ENCODE measurements around the gene CARD6. TPM values are rescaled to one million over a fixed set of nuclear protein-coding genes. Genes with fewer than 3 reads are reported as not detected.

The CARD6 gene
- total and polyA plus RNA-seq, 2 of the 4 experiments (the other 2 are of a cell fraction): 1.8 to 4.3 TPM

- H2BK120ac ChIP-seq (ENCODE audit: low read depth, low read length): peak overlapping the region; percentile 40; the same call in 1 of the 2 replicates
- DNase-seq (peak; percentile 33), ATAC-seq (ENCODE audit: low read depth) (no peak)
- H2BK20ac ChIP-seq (ENCODE audit: low read depth, low read length): no peak overlapping the region
- BruUV-seq (replicated peaks): TSS peak; percentile 75
- no peak for TF ChIP-seq CEBPB (IDR thresholded peaks at IDR 0.05; ENCODE audit: low read depth, low read length)
- peaks cover 55% of the 10 kb centered on the region for H4K20me1 ChIP-seq (ENCODE audit: insufficient read depth, low read length)
- peak overlapping the region; percentile 95 for H3K23ac ChIP-seq (ENCODE audit: low read depth, low read length)
- peak overlapping the region; percentile 20 for H3K18ac ChIP-seq (ENCODE audit: low read depth, low read length)
- intact Hi-C loops (cut with micrococcal nuclease): loop anchor here (2.0 to 5.0 kb wide), 2 partner anchors 80 to 1412 kb away; partner anchors contain the start of genes DAB2 and TTC33
- peak overlapping the region; percentile 84 to 91 for H4K8ac ChIP-seq (ENCODE audit: low read depth in 2 of 2, low read length in 2 of 2)
- H3K4ac ChIP-seq (ENCODE audit: low read depth, low read length): peak overlapping the region; percentile 97
- peak overlapping the region; percentile 95 for H3K9ac ChIP-seq (ENCODE audit: low read depth, low read length)
- H2BK5ac ChIP-seq (ENCODE audit: low read depth, low read length, poor library complexity, severe bottlenecking): peak overlapping the region; percentile 89
- peak overlapping the region; percentile 97 for H3K14ac ChIP-seq (replicated peaks; ENCODE audit: low read depth, low read length)
- dilution Hi-C loops (cut with HindIII; ENCODE audit: low sequenced_read_pairs, unreplicated experiment): no loop called here
- H3K9me1 ChIP-seq (ENCODE audit: insufficient read depth, low read length): 0 out of 2 replicates have a peak, but pooled peaks cover 2% of the 10 kb centered on the region
- H3K4me2 ChIP-seq (ENCODE audit: low read depth, low read length): peak overlapping the region; percentile 98
- 0 out of 3 replicates have a peak overlapping the region, but pooled peaks have one; percentile 6 for H2BK15ac ChIP-seq (ENCODE audit: low read depth, low read length)
- POLR2A ChIA-PET (ENCODE audit: unreplicated experiment): interaction anchor here (0.6 kb wide), 1 partner anchor 146 kb away, joined by 3 read pairs; no protein-coding TSS in a partner anchor
- CTCF ChIA-PET: no interaction called here
- no peaks in the 10 kb centered on the region for H3K27me3 ChIP-seq (ENCODE audit: control insufficient read depth, insufficient read depth, low read length)
- H3K4me3 ChIP-seq (ENCODE audit: insufficient read depth, low read depth, low read length): peak overlapping the region; percentile 74
- H2AK5ac ChIP-seq (ENCODE audit: low read depth, low read length): peak overlapping the region; percentile 97
- H3K9me3 ChIP-seq (ENCODE audit: control insufficient read depth, insufficient read depth, low read length): no peaks in the 10 kb centered on the region
- peak overlapping the region; percentile 100 for H2AFZ ChIP-seq (replicated peaks; ENCODE audit: low read length, poor library complexity)
- peaks cover 2% of the 10 kb centered on the region; the same call in 1 of the 2 replicates for H3K4me1 ChIP-seq (ENCODE audit: control insufficient read depth, insufficient read depth, low read length)
- peaks cover 13 to 61% of the 10 kb centered on the region in 2 experiments for H3K79me1 ChIP-seq (ENCODE audit: low read depth in 1 of 2, low read length in 2 of 2)
- 0% methylated on average over 11 of the region's 21 CpGs; no CpG with 5 or more reads in 1 of the 2 experiments for WGBS, 2 experiments (ENCODE audit: extremely low coverage in 2 of 2, insufficient read length in 1 of 2)
- H3K27ac ChIP-seq (ENCODE audit: insufficient read depth, low read length): peak overlapping the region; percentile 78
- peak overlapping the region; percentile 97 for H2AK9ac ChIP-seq (replicated peaks; ENCODE audit: low read depth, low read length, poor library complexity)
- H3K56ac ChIP-seq (ENCODE audit: extremely low read depth, insufficient read depth, low read length): peak overlapping the region; percentile 98
- H4K5ac ChIP-seq (ENCODE audit: low read depth, low read length): peak overlapping the region; percentile 80
- H4K91ac ChIP-seq (ENCODE audit: insufficient read depth, low read depth, low read length): peak overlapping the region; percentile 75
- peaks cover 42% of the 10 kb centered on the region for H3K36me3 ChIP-seq (ENCODE audit: control insufficient read depth, insufficient read depth, low read length)
- in situ Hi-C loops (cut with MboI; ENCODE audit: low sequenced_read_pairs): no loop called here
Observed at GRCh38 chr5:40834391-40834848, 6.7 kb upstream of the CARD6 start.

Measured in IMR-90 (cell line).